GM19324 (cell line): Measurements from ENCODE around the gene SLIT3.

Experiments
- ATAC-seq: cut with Tn5 transposase; IDR thresholded peaks from one replicate; pipeline ENCODE4 v1.9.1; 2021; ENCODE audit warnings: mild to moderate bottlenecking, moderate library complexity; ENCODE audit not compliant: unreplicated experiment, low FRiP score

Gene SLIT3

GRCh38 chr5:168946363-168946762, 354.6 kb downstream of the SLIT3 start:
- ATAC-seq: no peak

GRCh38 chr5:168944004-168944403, 356.9 kb downstream of the SLIT3 start:
- ATAC-seq: no peak

- no peak for ATAC-seq
Measured at GRCh38 chr5:168943091-168943884, 357.7 kb downstream of the SLIT3 start.

GRCh38 chr5:168941901-168942300, 359.0 kb downstream of the SLIT3 start:
- ATAC-seq: no peak

GRCh38 chr5:168940712-168941111, 360.2 kb downstream of the SLIT3 start:
- ATAC-seq: no peak

- no peak for ATAC-seq
Measured at GRCh38 chr5:168939887-168940544, 360.9 kb downstream of the SLIT3 start.

- ATAC-seq: no peak
Measured at GRCh38 chr5:168939156-168939800, 361.7 kb downstream of the SLIT3 start.

- no peak for ATAC-seq
Measured at GRCh38 chr5:168936511-168936910, 364.4 kb downstream of the SLIT3 start.

- ATAC-seq: no peak
Measured at GRCh38 chr5:168935183-168935582, 365.8 kb downstream of the SLIT3 start.

GRCh38 chr5:168934169-168934568, 366.8 kb downstream of the SLIT3 start:
- no peak for ATAC-seq

GRCh38 chr5:168932400-168933189, 368.3 kb downstream of the SLIT3 start:
- ATAC-seq: no peak

- no peak for ATAC-seq
Measured at GRCh38 chr5:168931638-168932345, 369.1 kb downstream of the SLIT3 start.

GRCh38 chr5:168929656-168930055, 371.3 kb downstream of the SLIT3 start:
- ATAC-seq: no peak

- no peak for ATAC-seq
Measured at GRCh38 chr5:168925160-168925559, 375.8 kb downstream of the SLIT3 start.

GRCh38 chr5:168921147-168921866, 379.6 kb downstream of the SLIT3 start:
- ATAC-seq: no peak

- ATAC-seq: no peak
Measured at GRCh38 chr5:168920019-168920810, 380.7 kb downstream of the SLIT3 start.

- no peak for ATAC-seq
Measured at GRCh38 chr5:168917947-168918600, 382.9 kb downstream of the SLIT3 start.

- ATAC-seq: no peak
Measured at GRCh38 chr5:168916852-168917251, 384.1 kb downstream of the SLIT3 start.
